GM10266 (cell line): Measurements from ENCODE around the gene CD8B.

Experiments used
- DNase-seq: peaks from one replicate; pipeline ENCODE4 v3.0.0; 2012; ENCODE audit errors: extremely low spot score
- CTCF ChIP-seq: IDR thresholded peaks from 2 replicates; pipeline ENCODE4 v1.5.1; 2012; ENCODE audit warnings: mild to moderate bottlenecking, low read depth; ENCODE audit not compliant: control insufficient read depth, insufficient read depth; ENCODE audit errors: missing control alignments

Gene CD8B

GRCh38 chr2:86788165-86788564, 73.5 kb downstream of the CD8B start:
- DNase-seq: no peak
- no peak for TF ChIP-seq CTCF

GRCh38 chr2:86787736-86788135, 74.0 kb downstream of the CD8B start:
- DNase-seq: no peak
- no peak for TF ChIP-seq CTCF

GRCh38 chr2:86786001-86786536, 75.6 kb downstream of the CD8B start:
- TF ChIP-seq CTCF: no peak
- DNase-seq: no peak

- TF ChIP-seq CTCF: no peak
- no peak for DNase-seq
Observed at GRCh38 chr2:86785456-86785855, 76.2 kb downstream of the CD8B start.

- no peak for TF ChIP-seq CTCF
- DNase-seq: peak; percentile 84
Observed at GRCh38 chr2:86783615-86784339, 77.9 kb downstream of the CD8B start.

GRCh38 chr2:86782748-86783147, 78.9 kb downstream of the CD8B start:
- DNase-seq: no peak
- no peak for TF ChIP-seq CTCF

- no peak for DNase-seq
- no peak for TF ChIP-seq CTCF
Observed at GRCh38 chr2:86781363-86781762, 80.3 kb downstream of the CD8B start.
